OCI-LY1 (cell line): ENCODE measurements around the gene HS3ST4.

Experiments used
- H2AFZ ChIP-seq: fragments of 200-600 bp; sonication (generic), shearing (Covaris generic); 2 replicates; pipeline ENCODE4 v1.6.0; 2014; ENCODE audit warnings: antibody characterized with exemption, mild to moderate bottlenecking, low read length
- H3F3A ChIP-seq: fragments of 200-600 bp; sonication (generic), shearing (Covaris generic); 2 replicates; pipeline ENCODE4 v1.6.0; 2014; ENCODE audit warnings: mild to moderate bottlenecking, antibody characterized with exemption, low read length, moderate library complexity; ENCODE audit not compliant: insufficient read depth
- H3K27ac ChIP-seq: fragments of 200-600 bp; sonication (generic); 2 replicates; pipeline ENCODE4 v1.5.1; 2014; ENCODE audit warnings: low read length, mixed run types, mild to moderate bottlenecking, low read depth; ENCODE audit not compliant: poor library complexity, severe bottlenecking
- H3K27me3 ChIP-seq: fragments of 200-600 bp; sonication (generic); 2 replicates; pipeline ENCODE4 v1.6.0; 2014; ENCODE audit warnings: antibody characterized with exemption, mild to moderate bottlenecking, low read length, moderate library complexity; ENCODE audit not compliant: insufficient read depth
- H3K36me3 ChIP-seq: fragments of 200-600 bp; sonication (generic); 2 replicates; pipeline ENCODE4 v1.6.1; 2014; ENCODE audit warnings: mild to moderate bottlenecking, antibody characterized with exemption, low read length, moderate library complexity, mixed read lengths; ENCODE audit not compliant: insufficient read depth
- H3K4me1 ChIP-seq: fragments of 200-600 bp; sonication (generic); 2 replicates; pipeline ENCODE4 v1.5.1; 2014; ENCODE audit warnings: mild to moderate bottlenecking, low read length, moderate library complexity; ENCODE audit not compliant: insufficient read depth, severe bottlenecking
- H3K4me2 ChIP-seq: fragments of 200-600 bp; sonication (generic), shearing (Covaris generic); 2 replicates; pipeline ENCODE4 v1.6.1; 2014; ENCODE audit warnings: low read length
- H3K4me3 ChIP-seq: fragments of 200-600 bp; sonication (generic); 2 replicates; pipeline ENCODE4 v1.5.1; 2014; ENCODE audit warnings: low read length, low read depth, mild to moderate bottlenecking, mixed read lengths; ENCODE audit not compliant: poor library complexity, severe bottlenecking
- H3K79me2 ChIP-seq: fragments of 200-600 bp; shearing (Covaris generic); 2 replicates; pipeline ENCODE4 v1.6.1; 2016; ENCODE audit warnings: mixed run types, low read length, mixed read lengths; ENCODE audit not compliant: insufficient read depth
- H3K9ac ChIP-seq: fragments of 200-600 bp; sonication (generic), shearing (Covaris generic); 2 replicates; pipeline ENCODE4 v1.6.1; 2014; ENCODE audit warnings: mild to moderate bottlenecking, low read length, mixed read lengths
- H3K9me2 ChIP-seq: fragments of 200-600 bp; sonication (generic), shearing (Covaris generic); 2 replicates; pipeline ENCODE4 v1.6.1; 2014; ENCODE audit warnings: low read depth, mild to moderate bottlenecking, low read length, mixed read lengths
- H3K9me3 ChIP-seq: fragments of 200-600 bp; shearing (Covaris generic); 2 replicates; pipeline ENCODE4 v1.6.1; 2014; ENCODE audit warnings: low read length, mixed read lengths
- H4K20me1 ChIP-seq: fragments of 200-600 bp; sonication (generic), shearing (Covaris generic); 2 replicates; pipeline ENCODE4 v1.6.0; 2016; ENCODE audit warnings: mild to moderate bottlenecking, low read length; ENCODE audit not compliant: insufficient read depth
- CTCF ChIP-seq: fragments of 200-600 bp; sonication (generic), shearing (Covaris generic); IDR thresholded peaks from 2 replicates; pipeline ENCODE4 v1.5.1; 2017; ENCODE audit warnings: mild to moderate bottlenecking, antibody characterized with exemption, low read length, moderate library complexity, mixed read lengths
- EZH2 ChIP-seq: fragments of 200-600 bp; sonication (generic), shearing (Covaris generic); IDR thresholded peaks from 2 replicates; pipeline ENCODE4 v1.8.0; 2017; ENCODE audit warnings: borderline replicate concordance, mixed run types, mild to moderate bottlenecking, antibody characterized with exemption, low read length, moderate library complexity, mixed read lengths

HS3ST4 gene

GRCh38 chr16:26015776-26016175 lies 324.0 kb downstream of the HS3ST4 start:
- H3K9me2 ChIP-seq: no peaks in the 10 kb centered on the region
- no peaks in the 10 kb centered on the region for H3K36me3 ChIP-seq
- H3K4me2 ChIP-seq: no peak overlapping the region
- H3K4me1 ChIP-seq: no peaks in the 10 kb centered on the region
- 0 out of 2 replicates have a peak, but pooled peaks cover 4% of the 10 kb centered on the region for H3K9me3 ChIP-seq
- no peaks in the 10 kb centered on the region for H3F3A ChIP-seq
- H4K20me1 ChIP-seq: no peaks in the 10 kb centered on the region
- H2AFZ ChIP-seq: no peak overlapping the region
- no peaks in the 10 kb centered on the region for H3K79me2 ChIP-seq
- no peak for TF ChIP-seq CTCF
- TF ChIP-seq EZH2: no peak
- no peak overlapping the region for H3K27ac ChIP-seq
- H3K9ac ChIP-seq: no peak overlapping the region
- H3K27me3 ChIP-seq: no peaks in the 10 kb centered on the region
- no peak overlapping the region for H3K4me3 ChIP-seq

- Histone ChIP-seq H4K20me1 (no peaks in the 10 kb centered on the region), H3K4me2 (no peak overlapping the region)
Measured at GRCh38 chr16:26016989-26017388, 325.2 kb downstream of the HS3ST4 start.

GRCh38 chr16:26019381-26020242 lies 327.9 kb downstream of the HS3ST4 start:
- no peak overlapping the region for H3K4me3 ChIP-seq
- no peaks in the 10 kb centered on the region for H3F3A ChIP-seq
- H2AFZ ChIP-seq: no peak overlapping the region
- no peaks in the 10 kb centered on the region for H3K36me3 ChIP-seq
- H3K4me2 ChIP-seq: no peak overlapping the region
- no peaks in the 10 kb centered on the region for H3K27me3 ChIP-seq
- no peaks in the 10 kb centered on the region for H3K9me2 ChIP-seq
- TF ChIP-seq CTCF (no peak), EZH2 (no peak)
- no peak overlapping the region for H3K27ac ChIP-seq
- no peaks in the 10 kb centered on the region for H4K20me1 ChIP-seq
- 0 out of 2 replicates have a peak, but pooled peaks cover 4% of the 10 kb centered on the region for H3K9me3 ChIP-seq
- H3K9ac ChIP-seq: no peak overlapping the region
- no peaks in the 10 kb centered on the region for H3K4me1 ChIP-seq
- H3K79me2 ChIP-seq: no peaks in the 10 kb centered on the region

More at GRCh38 chr16:26016989-26017388, 325.2 kb downstream of the HS3ST4 start:
- Histone ChIP-seq H3K4me3 (no peak overlapping the region), H3K9me2 (no peaks in the 10 kb centered on the region), H2AFZ (no peak overlapping the region), H3K27ac (no peak overlapping the region), H3K4me1 (no peaks in the 10 kb centered on the region), H3K9ac (no peak overlapping the region), H3K27me3 (no peaks in the 10 kb centered on the region), H3K36me3 (no peaks in the 10 kb centered on the region), H3F3A (no peaks in the 10 kb centered on the region), H3K79me2 (no peaks in the 10 kb centered on the region), H3K9me3 (0 out of 2 replicates have a peak, but pooled peaks cover 4% of the 10 kb centered on the region)
- TF ChIP-seq CTCF: no peak
- no peak for TF ChIP-seq EZH2
